Smooth muscle cell (in vitro differentiated cells): ENCODE data around the gene RNASEL. TPM values are rescaled to one million over a fixed set of nuclear protein-coding genes. Genes with fewer than 3 reads are reported as not detected.

Source experiments
- DNase-seq: peaks from one replicate; lab custom pipeline; 2025; ENCODE audit not compliant: unreplicated experiment; lab: John Stamatoyannopoulos, UW
- H2AFZ ChIP-seq: fragments of 200-600 bp; sonication (generic); 2 replicates; pipeline ENCODE4 v1.6.0; 2016; ENCODE audit warnings: antibody characterized with exemption, low read depth, mild to moderate bottlenecking
- H3F3A ChIP-seq: fragments of 200-600 bp; sonication (generic); 2 replicates; pipeline ENCODE4 v1.6.0; 2017; ENCODE audit warnings: antibody characterized with exemption, low read depth
- H3K27ac ChIP-seq: fragments of 200-600 bp; sonication (generic); 2 replicates; pipeline ENCODE4 v1.5.1; 2016; ENCODE audit warnings: low read depth, mild to moderate bottlenecking
- H3K27me3 ChIP-seq: fragments of 200-600 bp; sonication (generic); 2 replicates; pipeline ENCODE4 v1.6.1; 2016; ENCODE audit warnings: low read depth, mild to moderate bottlenecking
- H3K36me3 ChIP-seq: fragments of 200-600 bp; sonication (generic); 2 replicates; pipeline ENCODE4 v1.5.1; 2016; ENCODE audit warnings: low read depth
- H3K4me1 ChIP-seq: fragments of 200-600 bp; sonication (generic); 2 replicates; pipeline ENCODE4 v1.5.1; 2016; ENCODE audit warnings: low read depth
- H3K4me2 ChIP-seq: fragments of 200-600 bp; sonication (generic); 2 replicates; pipeline ENCODE4 v1.6.0; 2016; ENCODE audit warnings: mild to moderate bottlenecking
- H3K4me3 ChIP-seq: fragments of 200-600 bp; sonication (generic); 2 replicates; pipeline ENCODE4 v1.5.1; 2016; ENCODE audit warnings: mild to moderate bottlenecking
- H3K79me2 ChIP-seq: fragments of 200-600 bp; sonication (generic); 2 replicates; pipeline ENCODE4 v1.6.0; 2016; ENCODE audit warnings: low read depth, mild to moderate bottlenecking
- H3K9ac ChIP-seq: fragments of 200-600 bp; sonication (generic); 2 replicates; pipeline ENCODE4 v1.6.0; 2016; ENCODE audit warnings: low read depth
- H3K9me3 ChIP-seq: fragments of 200-600 bp; sonication (generic); replicated peaks from 2 replicates; pipeline ENCODE4 v1.5.1; 2016; ENCODE audit warnings: low read depth
- H4K20me1 ChIP-seq: fragments of 200-600 bp; sonication (generic); 2 replicates; pipeline ENCODE4 v1.6.0; 2016; ENCODE audit warnings: low read depth
- WGBS: methylation state at CpG from one replicate; pipeline ENCODE4 v1.1.7; 2016; ENCODE audit warnings: low lambda C conversion rate; 5-methylcytosine and 5-hydroxymethylcytosine counted together
- polyA plus RNA-seq: library from polyadenylated mRNA; unstranded; fragments of >200 nt; fragmentation: Nextera tagmentation; extraction: Ambion mirVana; gene quantifications from 2 replicates; pipeline ENCODE4 v1.2.1, GENCODE V29; 2016
- total RNA-seq: library from RNA; depleted of rRNA; stranded (reverse); fragments of >200 nt; gene quantifications from 2 replicates; pipeline ENCODE4 v1.2.3, GENCODE V29; 2014
- TF ChIP-seq, protein P1 (sequence below): fragments of 200-600 bp; sonication (generic); IDR thresholded peaks from 2 replicates; pipeline ENCODE4 v1.5.1; 2017; ENCODE audit warnings: borderline replicate concordance, mild to moderate bottlenecking, antibody characterized with exemption; ENCODE audit not compliant: insufficient read depth, poor library complexity, severe bottlenecking

Gene RNASEL
- total and polyA plus RNA-seq, 2 experiments from 2014 or later, result 4.5 to 4.7 TPM

DNA sequence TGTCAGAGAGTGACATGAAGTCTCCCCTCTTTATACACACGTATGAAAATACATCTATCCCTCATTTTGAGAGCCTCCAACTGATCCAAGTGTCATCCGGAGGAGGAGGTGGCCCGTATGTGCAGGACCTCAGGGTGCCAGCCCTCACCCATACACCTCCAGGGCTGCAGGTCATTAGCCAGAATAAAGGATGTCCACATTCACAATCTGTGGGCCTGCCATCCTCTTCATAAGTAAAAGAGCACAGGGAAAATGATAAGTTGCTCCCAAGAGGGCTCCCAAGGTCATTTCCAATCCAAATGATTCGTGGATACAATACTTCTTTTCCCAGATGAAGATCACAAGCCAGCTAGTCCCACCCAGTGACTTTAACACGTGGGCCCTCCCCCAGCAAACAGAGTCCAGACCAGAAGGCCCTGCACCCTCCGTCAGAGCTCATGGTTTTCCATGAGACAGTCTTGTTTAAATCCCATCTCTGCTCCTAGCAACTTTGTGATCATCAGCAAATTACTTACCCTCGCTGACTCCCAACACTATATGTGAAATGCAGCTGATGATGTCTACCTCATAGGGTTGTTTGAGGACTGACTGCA lies 28.6 kb downstream of the RNASEL start:
- 79% methylated on average over 7 of the region's 7 CpGs for WGBS
- DNase-seq, result no peak
- TF ChIP-seq, protein P1, sequence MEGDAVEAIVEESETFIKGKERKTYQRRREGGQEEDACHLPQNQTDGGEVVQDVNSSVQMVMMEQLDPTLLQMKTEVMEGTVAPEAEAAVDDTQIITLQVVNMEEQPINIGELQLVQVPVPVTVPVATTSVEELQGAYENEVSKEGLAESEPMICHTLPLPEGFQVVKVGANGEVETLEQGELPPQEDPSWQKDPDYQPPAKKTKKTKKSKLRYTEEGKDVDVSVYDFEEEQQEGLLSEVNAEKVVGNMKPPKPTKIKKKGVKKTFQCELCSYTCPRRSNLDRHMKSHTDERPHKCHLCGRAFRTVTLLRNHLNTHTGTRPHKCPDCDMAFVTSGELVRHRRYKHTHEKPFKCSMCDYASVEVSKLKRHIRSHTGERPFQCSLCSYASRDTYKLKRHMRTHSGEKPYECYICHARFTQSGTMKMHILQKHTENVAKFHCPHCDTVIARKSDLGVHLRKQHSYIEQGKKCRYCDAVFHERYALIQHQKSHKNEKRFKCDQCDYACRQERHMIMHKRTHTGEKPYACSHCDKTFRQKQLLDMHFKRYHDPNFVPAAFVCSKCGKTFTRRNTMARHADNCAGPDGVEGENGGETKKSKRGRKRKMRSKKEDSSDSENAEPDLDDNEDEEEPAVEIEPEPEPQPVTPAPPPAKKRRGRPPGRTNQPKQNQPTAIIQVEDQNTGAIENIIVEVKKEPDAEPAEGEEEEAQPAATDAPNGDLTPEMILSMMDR, result no peak

DNA sequence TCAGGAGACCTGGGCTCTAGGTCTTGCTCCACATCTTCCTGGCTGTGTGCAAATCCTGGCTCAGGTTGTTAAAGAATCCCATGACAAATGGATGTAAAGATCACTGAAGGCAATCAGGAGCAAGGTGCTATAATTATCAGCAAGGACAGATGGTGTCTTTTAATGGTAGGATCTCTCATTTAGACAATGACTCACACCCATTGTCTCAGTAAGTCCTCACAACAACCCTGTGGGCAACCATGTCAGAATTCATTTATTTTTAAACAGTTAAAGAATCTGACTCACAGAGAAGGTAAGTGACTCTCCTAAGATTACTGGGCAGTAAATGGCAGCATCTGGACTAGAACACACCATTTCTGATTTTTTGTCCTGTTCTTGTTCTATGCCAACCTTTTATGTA lies 32.8 kb downstream of the RNASEL start:
- no peaks in the 10 kb centered on the region for H3K79me2 ChIP-seq
- H3F3A ChIP-seq, result no peaks in the 10 kb centered on the region
- H3K36me3 ChIP-seq, result no peaks in the 10 kb centered on the region
- no peaks in the 10 kb centered on the region for H4K20me1 ChIP-seq
- no peak overlapping the region for H3K9ac ChIP-seq
- H3K9me3 ChIP-seq, result no peaks in the 10 kb centered on the region
- no peak overlapping the region for H3K27ac ChIP-seq
- no peak overlapping the region for H3K4me3 ChIP-seq
- H2AFZ ChIP-seq, result no peak overlapping the region
- H3K4me1 ChIP-seq, result no peaks in the 10 kb centered on the region
- no peak for DNase-seq
- H3K27me3 ChIP-seq, result no peaks in the 10 kb centered on the region
- no peak overlapping the region for H3K4me2 ChIP-seq
- TF ChIP-seq, protein P1, result no peak

More for the DNA sequence above, 28.6 kb downstream of the RNASEL start:
- no peaks in the 10 kb centered on the region for H3K9me3 ChIP-seq
- no peaks in the 10 kb centered on the region for H3K79me2 ChIP-seq
- H3K4me2 ChIP-seq, result no peak overlapping the region
- no peak overlapping the region for H3K9ac ChIP-seq
- no peak overlapping the region for H3K27ac ChIP-seq
- no peaks in the 10 kb centered on the region for H3K36me3 ChIP-seq
- H3F3A ChIP-seq, result no peaks in the 10 kb centered on the region
- H3K27me3 ChIP-seq, result no peaks in the 10 kb centered on the region
- H3K4me3 ChIP-seq, result no peak overlapping the region
- H4K20me1 ChIP-seq, result no peaks in the 10 kb centered on the region
- no peak overlapping the region for H2AFZ ChIP-seq
- H3K4me1 ChIP-seq, result no peaks in the 10 kb centered on the region

DNA sequence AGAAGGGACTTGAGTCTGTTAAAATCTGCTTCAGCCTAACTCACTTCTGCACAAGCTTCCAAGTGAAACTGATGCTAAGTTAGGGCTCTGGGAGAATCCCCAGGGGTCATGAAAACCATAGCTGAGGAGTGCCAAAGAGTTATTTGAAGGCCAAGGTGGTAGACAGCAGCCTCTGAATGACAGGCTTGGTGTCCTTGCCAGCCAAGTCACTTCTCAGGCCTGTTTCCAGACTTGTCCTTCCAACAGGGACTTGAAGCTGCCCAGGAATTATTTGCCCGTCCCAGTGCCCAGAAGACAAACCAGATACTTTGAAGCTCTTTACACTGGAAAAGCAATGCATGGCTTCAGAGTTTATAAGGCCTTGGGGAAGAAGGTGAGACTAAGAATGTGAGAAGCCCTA lies 33.6 kb downstream of the RNASEL start:
- WGBS, result 95% methylated on average over 1 of the region's 1 CpG
- Histone ChIP-seq H3K27me3 (no peaks in the 10 kb centered on the region), H3K4me3 (no peak overlapping the region), H2AFZ (no peak overlapping the region), H3K4me2 (no peak overlapping the region), H3K4me1 (no peaks in the 10 kb centered on the region), H3K27ac (no peak overlapping the region), H3K79me2 (no peaks in the 10 kb centered on the region), H3K9ac (no peak overlapping the region), H3K9me3 (no peaks in the 10 kb centered on the region), H3K36me3 (no peaks in the 10 kb centered on the region), H3F3A (no peaks in the 10 kb centered on the region), H4K20me1 (no peaks in the 10 kb centered on the region)
- DNase-seq, result no peak
- TF ChIP-seq, protein P1, result no peak

DNA sequence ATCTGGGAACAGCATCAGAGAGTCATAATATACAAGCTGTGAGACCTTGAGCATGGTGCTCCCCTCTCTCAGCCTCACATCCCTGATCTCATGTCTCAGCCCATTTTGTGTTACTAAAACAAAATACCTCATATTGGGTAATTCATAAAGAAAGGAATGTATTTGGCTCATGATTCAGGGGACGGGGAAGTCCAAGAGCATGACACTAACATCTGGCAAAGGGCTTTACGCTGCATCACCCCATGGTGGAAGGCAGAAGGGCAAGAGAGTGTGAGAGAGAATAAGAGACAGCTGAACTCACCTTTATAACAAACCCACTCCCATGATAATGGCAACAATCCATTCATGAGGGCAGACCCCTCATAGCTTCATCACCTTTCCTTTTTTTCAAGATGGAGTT lies 36.5 kb downstream of the RNASEL start:
- H3K27me3 ChIP-seq, result no peaks in the 10 kb centered on the region
- H3K4me3 ChIP-seq, result no peak overlapping the region
- no peak overlapping the region for H3K9ac ChIP-seq
- no peaks in the 10 kb centered on the region for H3F3A ChIP-seq
- H4K20me1 ChIP-seq, result no peaks in the 10 kb centered on the region
- no peaks in the 10 kb centered on the region for H3K4me1 ChIP-seq
- no peak overlapping the region for H2AFZ ChIP-seq
- no peak for DNase-seq
- TF ChIP-seq, protein P1, result no peak
- H3K79me2 ChIP-seq, result no peaks in the 10 kb centered on the region
- no peaks in the 10 kb centered on the region for H3K9me3 ChIP-seq
- no peaks in the 10 kb centered on the region for H3K36me3 ChIP-seq
- no peak overlapping the region for H3K4me2 ChIP-seq
- WGBS, result 92% methylated on average over 2 of the region's 2 CpGs
- H3K27ac ChIP-seq, result no peak overlapping the region
